Stimulated activated CD8-positive, alpha-beta memory T cell treated with anti-CD3 and anti-CD28 coated beads, Interleukin-4, amount 100 ng/mL, for 4 hours (primary cell): ENCODE results near the gene UQCRC1.
"Not testable (repeated sequence)": the region's sequence is repeated elsewhere in the genome, so short reads cannot be mapped to it uniquely, and the experiment has no call there.

ENCODE experiments used
- DNase-seq, 2 donors: peaks; one replicate each; pipeline ENCODE4 v3.0.0-alpha.2; 2020; ENCODE audit warnings: low read depth in 2 of 2, low spot score in 1 of 2

Gene UQCRC1

GRCh38 chr3:48555231-48555948 is 54.1 kb downstream of the UQCRC1 start:
- no peak for DNase-seq

- no peak for DNase-seq
Measured at GRCh38 chr3:48553886-48554845, 55.3 kb downstream of the UQCRC1 start.

GRCh38 chr3:48553361-48553760 is 56.1 kb downstream of the UQCRC1 start:
- no peak for DNase-seq

- no peak for DNase-seq
Measured at GRCh38 chr3:48552111-48552951, 57.1 kb downstream of the UQCRC1 start.

- not testable (repeated sequence) for DNase-seq
Measured at GRCh38 chr3:48551651-48552050, 57.8 kb downstream of the UQCRC1 start.
